Renal pelvis (tissue), 12 donors: Measurements from ENCODE around the gene CNMD. TPM values are rescaled to one million over a fixed set of nuclear protein-coding genes. Genes with fewer than 3 reads are reported as not detected.
A peak's percentile ranks its signal among the peaks of the same experiment; 100 is the strongest.

Source experiments
- DNase-seq: peaks from one replicate; pipeline ENCODE4 v3.0.0-alpha.2; 2013
- long read RNA-seq, 16 experiments: transcript quantifications; one replicate each; lab custom pipeline, GENCODE V29; 2026
- polyA plus RNA-seq, 3 donors: library from polyadenylated mRNA; unstranded; fragments of 120-200 nt; gene quantifications; one replicate each; pipeline ENCODE4 v1.2.1, GENCODE V29; 2013; ENCODE audit not compliant: insufficient read length in 3 of 3

The CNMD gene
- polyA plus RNA-seq = 1 to 10 TPM in 2 of 3 donors, under 1 TPM in 1; 0.84 to 1.4 (median 1.4) TPM
- long read RNA-seq, donor 1 = 0 reads
- long read RNA-seq, donor 2 = 0 reads
- long read RNA-seq, donor 3 = 0 reads
- long read RNA-seq, donor 4, partial matches to known transcripts = 0 of 1 reads
- long read RNA-seq, donor 4, other reads (novel, unspliced or antisense) = 0 of 1 reads
- long read RNA-seq, donor 5 = 0 reads
- long read RNA-seq, donor 6 = 0 reads
- long read RNA-seq, donor 7 = 0 reads
- long read RNA-seq, donor 8 = 0 reads
- long read RNA-seq, donor 9 = 0 reads
- long read RNA-seq, donor 10 = 0 reads
- long read RNA-seq, donor 11, partial matches to known transcripts = 0 of 1 reads
- long read RNA-seq, donor 11, other reads (novel, unspliced or antisense) = 0 of 1 reads
- long read RNA-seq, donor 12 = 0 reads
- long read RNA-seq, donor 13 = 0 reads
- long read RNA-seq, donor 14 = 0 reads
- long read RNA-seq, donor 15 = 0 reads
- long read RNA-seq, donor 16 = 0 reads

DNA sequence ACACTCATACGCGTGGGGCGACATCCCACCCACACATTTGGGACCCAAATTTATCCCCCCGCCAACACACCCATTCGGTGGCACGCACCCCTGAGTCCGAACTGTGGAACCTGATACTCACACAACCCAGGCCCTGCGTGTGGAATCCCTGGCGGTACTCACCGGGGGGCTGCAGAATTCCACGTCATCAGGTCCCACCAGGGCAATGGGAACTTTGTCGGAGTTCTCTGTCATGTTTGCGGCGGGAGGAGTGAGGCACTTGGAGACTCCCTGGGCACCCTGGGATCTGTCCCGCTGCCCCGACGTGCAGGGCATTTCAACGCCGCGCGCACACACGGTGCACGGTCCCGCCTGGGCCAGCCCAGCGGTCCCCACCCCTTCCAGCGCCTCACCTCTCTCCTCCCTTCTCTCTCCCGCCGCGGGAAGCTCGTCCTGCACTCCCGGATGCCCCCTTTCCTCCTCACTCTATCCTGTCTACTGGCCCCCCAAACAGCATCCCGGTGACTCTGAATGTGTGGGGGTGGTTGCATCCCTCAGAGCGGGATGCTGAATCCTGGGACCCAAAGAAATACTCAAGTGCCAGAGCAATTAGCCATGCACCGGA, at the start of gene CNMD:
CNMD (minus strand) TSS at position 353 of the 604 bp plus-strand sequence; CDS start at position 234, 119 bp downstream.
- DNase-seq = no peak

DNA sequence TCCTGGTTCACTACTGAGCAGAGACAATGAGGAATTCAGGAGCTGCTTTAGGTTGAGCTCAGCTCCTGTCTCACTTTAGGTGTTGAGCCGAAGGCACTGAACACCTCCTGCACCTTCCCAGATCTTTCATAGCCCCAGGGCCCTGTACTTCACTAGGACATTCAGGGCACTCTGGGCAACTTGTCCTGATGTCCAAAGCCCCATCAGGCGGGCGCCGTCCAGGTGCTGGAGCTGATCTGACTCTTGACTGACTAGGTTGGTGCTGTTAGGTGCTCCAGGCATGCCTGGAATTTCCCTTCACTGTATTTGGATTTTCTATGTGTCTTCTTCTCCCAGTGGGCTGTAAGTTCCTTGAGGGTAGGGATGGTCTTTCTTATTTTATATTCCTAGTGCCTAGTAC, 48.4 kb upstream of the CNMD start:
- DNase-seq = no peak

DNA sequence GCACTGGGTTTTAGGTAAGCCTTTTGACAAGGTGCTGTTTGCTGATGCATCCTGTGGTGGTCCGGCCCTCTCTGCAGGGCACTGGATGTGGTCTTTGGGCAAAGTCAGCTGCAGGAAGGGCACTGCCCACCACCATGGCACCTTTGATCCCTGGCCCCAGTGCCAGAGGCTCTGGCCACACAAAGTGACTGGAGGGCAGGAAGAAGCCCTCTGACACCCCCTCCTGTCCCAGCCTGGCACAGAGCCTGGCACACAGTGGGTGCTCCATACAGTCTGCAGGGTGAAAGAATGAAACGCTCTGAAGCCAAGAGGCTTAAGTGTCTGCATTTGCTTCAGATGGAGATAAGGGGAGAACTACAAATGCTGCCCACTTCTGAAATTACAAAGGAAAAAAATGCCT, 47.6 kb upstream of the CNMD start:
- no peak for DNase-seq

DNA sequence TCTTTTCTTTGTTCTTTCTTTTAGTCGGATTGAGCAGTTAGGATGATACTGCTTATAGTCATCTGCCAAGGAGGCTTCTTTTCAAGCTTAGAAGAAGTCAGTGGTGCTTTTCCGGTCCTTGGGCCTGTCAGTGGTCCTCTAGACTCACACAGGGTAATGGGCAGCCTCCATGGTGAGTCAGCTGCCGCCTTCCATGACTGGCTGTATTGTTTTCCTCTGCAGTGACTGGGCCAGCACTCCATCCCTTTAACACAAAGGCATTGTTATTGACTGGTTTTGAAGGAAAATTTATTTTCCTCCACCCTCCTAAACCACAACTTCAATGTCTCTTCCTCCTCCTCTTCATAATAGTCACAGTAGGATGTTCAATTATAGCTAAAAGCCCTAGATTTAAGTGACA, 47.1 kb upstream of the CNMD start:
- no peak for DNase-seq

DNA sequence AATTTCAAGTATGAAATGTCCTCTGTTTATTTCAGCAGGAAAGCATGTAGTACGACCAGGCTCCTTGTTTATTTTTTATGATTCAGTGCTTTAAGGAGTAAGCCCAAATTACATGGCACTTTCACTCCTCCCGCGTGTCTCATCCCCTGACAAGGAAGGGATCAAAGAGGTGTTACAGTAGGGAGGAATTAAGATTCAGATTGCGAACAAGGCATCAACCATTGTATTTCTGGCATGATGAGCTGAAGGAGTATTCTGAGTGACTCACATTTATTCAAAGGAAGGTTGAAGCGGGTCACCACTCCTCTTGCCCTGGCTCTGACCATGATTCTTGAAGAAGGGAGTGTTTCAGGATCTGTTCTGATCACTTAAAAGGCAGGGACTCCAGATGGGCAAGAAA, 46.1 kb upstream of the CNMD start:
- DNase-seq = no peak

DNA sequence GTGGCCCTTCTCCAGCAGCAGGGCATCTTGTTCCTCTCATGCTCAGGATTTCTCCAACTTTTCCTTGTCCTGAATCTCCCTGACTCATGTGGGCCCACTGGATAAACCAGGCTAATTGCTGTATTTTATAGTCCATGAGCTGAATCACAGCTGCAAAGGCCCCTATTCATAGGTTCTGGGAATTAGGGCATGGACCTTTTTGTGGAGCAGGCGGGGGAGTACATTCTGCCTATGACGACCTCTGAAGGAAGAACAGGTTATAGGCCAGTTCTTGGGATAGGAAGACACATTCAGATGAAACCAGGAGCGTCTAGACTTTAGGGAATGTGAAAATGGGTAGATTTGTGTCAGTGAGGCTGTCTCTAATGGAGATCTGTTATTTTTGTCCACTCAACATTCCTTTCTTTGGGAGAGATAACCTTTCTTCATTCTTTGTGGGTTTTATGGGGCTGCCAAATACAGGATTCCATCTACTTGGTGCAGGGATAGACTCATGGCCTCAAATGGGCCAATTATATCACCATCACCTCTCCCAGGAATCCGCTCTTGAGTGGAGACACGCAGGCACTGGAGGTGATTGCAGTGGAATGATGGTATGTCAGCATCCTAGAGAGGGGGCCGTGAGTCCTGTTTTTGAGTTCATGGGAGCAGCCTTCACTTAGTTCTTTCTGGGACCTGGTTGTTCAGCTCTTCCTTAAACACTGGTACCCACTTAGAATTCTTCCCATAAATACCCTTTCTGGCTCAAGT, 45.1 kb upstream of the CNMD start:
- no peak for DNase-seq

DNA sequence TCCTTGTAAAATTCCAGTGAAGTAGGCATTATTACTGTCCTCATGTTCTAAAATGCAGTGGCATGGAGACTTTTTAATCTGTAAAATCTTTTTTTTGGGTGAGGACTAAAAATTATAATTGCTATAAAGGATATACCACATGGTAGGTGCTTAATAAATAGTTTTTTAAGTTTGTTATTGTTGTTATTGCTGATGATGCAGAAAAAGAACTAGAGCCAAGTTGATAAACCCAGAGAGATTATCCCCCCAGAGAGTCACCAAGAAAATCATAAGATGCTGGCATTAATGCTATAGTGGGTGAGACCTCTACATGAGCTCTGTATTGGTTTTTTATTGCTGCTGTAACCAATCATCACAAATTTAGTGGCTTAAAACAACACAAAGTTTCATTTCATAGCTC, 44.3 kb upstream of the CNMD start:
- DNase-seq = no peak

DNA sequence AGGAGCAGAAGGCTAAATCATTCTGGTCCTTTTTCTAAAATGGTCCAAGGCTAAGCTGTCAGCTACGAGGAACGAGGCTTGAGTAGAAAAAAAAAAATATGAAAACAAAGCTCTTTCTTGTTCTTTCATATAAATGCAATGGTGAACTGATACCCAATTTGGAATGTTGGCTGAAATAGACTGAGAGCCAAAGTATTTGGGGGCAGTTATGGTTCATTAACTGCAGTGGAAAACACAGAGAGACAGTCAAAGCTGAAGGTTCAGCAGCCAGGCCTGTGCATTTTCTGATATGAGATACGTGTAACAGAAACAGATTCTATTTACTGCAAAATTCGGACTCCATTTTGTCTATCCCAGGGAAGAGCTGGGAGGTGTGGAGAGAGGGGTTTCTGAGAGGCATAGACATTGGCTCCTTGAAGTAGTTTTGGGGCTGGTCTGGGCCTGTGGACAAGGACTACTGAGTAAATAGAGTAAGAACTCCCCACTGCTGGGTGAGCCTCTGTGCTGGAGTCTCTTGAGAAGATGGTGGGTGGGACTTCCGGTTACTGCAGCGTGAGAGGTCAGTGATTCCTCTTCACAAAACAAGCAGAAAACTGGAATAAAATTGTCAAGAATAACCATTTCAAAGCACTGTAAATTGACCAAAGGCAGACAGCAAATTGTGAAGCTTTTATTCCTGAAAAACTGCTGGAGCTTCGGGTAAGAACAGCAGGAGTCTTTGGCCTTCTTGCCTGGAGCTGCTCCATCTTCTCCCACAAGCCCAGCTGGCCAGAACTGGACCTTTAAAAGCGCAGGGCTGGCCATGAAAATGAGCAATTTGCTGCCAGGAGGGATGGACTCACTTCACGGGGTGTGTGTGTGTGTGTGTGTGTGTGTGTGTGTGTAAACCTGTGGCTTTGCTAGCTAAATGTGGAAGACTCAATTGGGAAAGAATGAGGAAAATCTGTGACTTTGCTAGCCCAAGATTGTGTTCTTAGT, 43.1 kb upstream of the CNMD start:
- peak; percentile 38 for DNase-seq

DNA sequence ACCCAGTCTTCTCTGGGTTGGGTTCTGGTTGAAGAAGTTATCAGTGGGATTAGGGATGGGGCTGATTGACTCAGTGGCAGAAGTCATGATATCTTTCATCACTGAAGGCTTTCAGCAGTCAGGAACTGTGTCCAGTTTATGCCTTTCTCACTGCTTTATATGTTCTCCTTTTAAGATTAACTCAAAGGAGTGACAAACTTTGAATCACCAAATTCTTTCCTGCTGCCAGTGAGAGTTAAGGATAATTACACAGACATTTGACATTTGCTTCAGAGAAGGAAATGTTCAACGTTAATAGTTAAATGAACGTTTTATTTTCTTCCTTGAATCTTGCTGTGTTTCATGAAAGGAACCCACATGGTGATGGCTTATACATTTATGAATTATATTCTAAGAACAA, 41.0 kb upstream of the CNMD start:
- DNase-seq = no peak

DNA sequence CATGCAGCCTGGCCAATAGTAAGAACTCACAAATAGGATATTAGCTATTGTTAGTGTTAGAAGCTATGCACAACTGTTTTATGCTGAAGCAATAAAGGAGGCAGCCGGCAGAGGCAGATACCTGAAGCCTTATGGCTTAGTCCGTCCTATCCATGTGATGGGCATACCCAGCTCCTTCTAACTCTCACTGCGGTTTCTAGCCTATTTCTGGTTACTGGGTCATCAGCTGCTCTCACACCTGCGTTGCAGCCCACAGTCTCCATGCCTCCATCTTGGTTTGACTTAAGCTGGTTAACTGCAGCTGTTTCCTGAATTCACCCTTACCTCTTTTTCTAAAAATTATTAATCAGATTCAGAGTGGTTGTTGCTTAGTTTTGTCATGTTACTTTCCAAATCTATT, 40.5 kb upstream of the CNMD start:
- DNase-seq = no peak

DNA sequence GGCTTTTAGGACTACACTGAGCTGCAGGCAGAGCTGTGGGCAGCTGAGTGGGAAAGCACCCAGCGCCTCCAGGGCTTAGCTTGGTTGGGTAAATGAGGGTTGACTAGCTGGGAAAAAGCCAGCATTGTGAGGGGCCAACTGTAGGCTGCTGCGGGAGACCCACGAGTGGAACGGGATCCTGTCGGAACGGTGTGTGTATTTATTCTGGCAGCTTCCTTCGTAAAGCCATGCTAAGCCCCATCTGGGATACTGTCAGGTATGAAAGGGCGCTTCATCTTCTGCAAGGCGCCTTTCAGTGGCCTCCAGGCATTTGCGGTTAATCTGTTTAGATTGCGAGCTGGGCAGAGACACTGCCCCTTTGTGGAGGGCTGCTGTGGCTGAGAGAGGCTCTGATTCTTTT, 39.5 kb upstream of the CNMD start:
- DNase-seq = no peak

DNA sequence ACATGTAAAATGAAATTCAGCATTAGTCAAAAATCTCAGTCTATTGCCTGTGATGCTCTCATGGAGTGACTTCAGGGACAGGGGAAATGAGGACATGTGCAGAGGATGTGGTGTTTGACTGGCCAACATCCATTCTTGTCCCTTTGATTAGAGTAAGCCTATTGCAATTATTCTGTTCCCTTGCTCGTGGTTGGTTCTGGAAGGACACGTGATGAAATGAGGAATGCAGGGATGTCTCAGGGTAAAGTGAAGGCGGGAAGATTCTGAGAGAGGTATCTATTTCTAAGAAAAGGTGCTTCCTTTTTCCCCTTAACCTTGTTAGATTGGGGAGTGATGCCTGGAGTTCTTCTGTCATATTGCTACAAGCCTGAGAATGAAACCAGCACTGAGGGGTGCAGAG, 37.1 kb upstream of the CNMD start:
- no peak for DNase-seq

DNA sequence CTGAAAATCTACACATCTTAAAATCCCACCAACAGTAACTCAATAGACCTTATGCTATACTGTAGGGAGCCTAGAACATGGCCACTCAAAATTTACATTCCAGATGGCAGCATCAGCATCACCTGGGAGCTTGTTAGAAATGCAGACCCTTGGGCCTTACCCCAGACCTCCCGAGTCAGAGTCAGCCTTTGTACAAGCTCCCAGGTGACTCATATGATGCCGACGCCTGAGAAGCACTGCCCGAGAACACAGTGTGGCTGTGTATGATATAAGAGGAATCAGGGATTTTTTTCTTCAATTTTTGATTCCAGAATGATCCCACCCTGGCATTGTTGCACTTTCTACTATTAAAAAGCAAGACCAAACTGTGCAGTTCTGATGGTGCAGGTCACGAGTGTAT, 35.9 kb upstream of the CNMD start:
- no peak for DNase-seq

DNA sequence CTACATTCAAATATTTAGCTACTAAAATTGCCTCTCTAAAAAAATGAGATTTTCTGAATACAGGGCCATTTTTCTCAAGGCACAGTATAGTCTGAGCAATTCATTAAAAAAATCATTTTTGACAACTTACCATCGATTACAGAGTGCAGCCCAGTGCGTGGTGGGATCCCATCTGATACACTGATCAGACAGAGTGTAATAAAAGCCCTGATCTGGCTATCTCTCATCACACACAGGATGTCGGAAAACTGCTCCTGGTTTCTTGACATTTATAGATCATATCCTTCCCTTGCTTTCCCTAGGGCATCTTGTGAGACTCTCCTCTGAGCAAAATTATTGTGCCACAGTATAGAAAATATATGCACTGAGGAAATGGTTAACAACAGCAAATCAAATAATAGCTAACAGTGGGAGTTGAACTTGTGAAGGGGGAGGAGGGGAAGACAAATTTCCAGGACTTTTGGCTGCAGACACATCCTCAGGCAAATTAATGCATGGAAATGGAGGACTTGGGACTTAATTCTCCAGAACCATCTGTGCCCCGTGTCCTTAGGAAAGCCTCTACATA, 28.4 kb upstream of the CNMD start:
- DNase-seq = no peak

DNA sequence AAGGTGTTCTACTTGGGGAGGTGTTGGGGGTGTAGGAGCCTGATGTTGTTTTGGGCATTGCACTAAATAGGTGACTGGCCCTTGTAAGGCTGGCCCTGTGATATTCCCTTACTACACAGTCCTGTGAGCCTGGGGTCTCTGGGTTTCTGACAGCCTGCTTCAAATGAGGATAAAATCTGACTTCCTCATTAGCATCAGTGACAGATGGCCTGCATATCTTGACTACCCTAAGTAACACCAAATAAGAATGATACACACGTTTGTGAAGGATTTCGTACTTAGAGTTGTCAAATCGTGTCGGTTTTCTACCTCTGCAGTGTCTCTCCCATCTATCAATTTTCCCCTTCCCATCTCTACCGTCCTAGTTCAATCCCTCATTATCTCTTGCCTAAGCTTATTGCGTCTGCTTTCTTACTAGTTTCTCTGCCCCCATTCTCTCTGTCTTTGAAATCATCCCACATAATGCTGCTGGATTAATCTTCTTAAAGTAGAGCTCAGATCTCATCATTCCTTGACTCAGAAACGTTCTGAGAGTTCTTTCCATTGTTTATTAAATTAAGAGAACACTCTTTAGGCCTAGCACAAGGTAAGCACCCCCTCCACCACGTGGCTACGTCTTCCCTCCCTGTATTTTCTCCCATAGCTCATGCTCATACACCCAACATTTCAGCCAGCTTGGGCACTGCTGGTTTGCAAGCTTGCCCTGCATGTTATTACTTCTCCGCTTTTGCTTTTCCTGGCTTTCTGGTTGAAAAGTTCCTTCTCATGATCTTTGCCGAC, 26.2 kb upstream of the CNMD start:
- no peak for DNase-seq

DNA sequence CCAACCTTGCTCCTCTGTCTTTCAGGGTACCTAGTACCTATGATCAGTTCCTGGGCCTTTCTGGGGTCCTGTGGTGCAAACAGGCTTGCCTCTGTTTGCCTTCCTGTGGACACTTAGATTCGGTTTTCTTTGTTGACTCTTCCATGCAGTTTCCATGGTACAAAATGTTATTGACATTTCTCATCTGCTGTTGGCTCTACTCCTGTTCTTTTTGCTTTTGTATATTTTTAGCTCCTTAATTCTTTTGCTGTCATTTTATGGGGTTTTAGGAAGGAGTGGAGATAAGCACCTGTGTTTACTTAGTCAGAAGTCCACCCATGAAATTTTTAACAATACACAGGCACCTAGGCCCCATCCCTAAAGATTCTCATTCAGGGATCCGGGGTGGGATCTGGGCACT, 20.5 kb upstream of the CNMD start:
- no peak for DNase-seq

DNA sequence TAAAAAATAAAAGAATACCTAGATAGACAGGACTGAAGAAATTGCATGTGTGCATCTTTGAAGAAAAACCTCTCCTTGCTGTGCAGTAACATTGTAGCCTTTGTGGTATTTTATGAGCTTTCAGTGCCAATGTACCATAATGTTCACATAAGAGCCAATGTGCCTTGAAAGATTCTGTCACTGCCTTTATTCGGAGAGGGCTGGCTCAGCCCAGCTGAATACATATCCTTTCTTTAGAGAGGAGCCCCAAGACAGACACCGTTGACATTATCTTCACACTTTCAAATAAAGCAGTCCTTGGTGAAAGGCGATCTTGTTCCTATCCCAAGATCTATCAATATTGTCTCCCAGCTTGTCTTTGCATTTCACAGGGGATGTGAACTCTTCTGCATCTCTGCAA, 18.5 kb upstream of the CNMD start:
- DNase-seq = no peak

DNA sequence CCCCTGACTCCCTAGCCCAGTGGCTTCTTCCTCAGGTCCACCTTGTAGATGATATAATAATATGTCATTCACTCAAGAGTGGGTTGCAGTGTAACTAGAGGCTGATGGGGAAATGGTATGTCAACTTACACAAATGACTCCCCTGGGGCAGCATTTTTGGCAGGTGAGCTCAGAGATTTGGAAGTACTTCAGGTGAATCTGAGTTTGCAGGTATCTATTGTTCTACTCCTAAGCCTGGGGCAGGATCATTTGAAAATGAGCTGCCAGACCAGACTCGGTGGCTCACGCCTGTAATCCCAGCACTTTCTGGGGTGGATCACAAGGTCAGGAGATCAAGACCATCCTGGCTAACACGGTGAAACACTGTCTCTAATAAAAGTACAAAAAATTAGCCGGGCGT, 11.6 kb upstream of the CNMD start:
- DNase-seq = no peak

DNA sequence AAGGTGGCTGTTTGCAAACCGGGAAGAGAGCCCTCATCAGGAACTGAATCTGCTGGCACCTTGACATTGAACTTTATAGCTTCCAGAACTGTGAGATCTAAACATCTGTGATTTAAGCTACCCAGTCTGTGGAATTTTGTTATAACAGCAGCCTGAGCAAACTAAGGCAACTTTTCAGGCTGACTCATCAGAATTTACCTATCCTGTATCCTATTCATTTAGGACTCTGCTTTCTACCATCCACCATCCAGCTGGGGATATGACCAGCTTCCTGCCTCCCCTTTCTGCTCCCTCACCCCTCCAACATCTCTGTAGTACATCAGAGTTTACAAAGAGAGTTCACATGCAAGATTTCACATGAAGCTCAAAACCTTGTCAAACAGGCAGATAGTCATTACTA, 11.1 kb upstream of the CNMD start:
- no peak for DNase-seq

DNA sequence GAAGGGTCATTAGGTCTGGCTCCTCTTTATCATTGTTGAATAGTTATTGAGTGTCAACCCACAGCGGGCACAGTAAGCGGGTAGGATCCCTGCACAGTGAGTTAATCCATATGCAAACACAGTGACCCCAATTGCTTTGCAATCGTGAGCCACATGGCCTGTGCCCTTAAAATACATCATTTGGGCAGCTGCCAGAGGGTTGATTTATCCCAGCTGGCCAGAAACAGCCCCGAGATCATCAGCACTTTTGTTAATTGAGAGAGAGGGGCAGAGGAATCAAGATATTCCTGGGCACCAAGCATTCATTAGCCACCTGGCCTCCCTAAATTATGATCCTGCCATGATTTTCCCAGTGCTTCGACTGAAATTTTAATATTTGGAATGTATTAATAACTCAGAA, 9.8 kb upstream of the CNMD start:
- no peak for DNase-seq

DNA sequence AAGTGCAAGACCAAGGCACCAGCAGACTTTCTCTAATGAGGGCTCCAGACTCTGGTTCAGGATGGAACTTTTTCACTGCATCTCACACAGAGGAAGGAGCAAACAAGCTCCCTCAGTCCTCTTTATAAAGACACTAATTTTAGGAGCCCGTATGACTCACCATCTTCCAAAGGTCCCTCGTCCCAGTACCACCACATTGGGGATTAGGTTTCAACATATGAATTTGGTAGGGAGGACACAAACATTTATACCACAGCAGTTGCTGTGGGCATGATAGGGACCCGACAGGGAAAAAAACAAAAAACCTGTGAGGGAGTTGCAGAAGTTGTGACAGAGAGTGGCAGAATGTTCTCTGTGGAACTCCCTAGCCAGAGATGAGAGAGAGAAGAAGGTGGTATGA, 6.5 kb upstream of the CNMD start:
- no peak for DNase-seq
